Stimulated activated CD4-positive, alpha-beta T cell treated with anti-CD3 and anti-CD28 coated beads, Interleukin-2, amount 100 ng/mL, for 48 hours (primary cell): ENCODE results near the gene MNT.
A peak's percentile ranks its signal among the peaks of the same experiment; 100 is the strongest.

Experiments
- DNase-seq, 2 donors: peaks; one replicate each; pipeline ENCODE4 v3.0.0-alpha.2; 2020

The MNT gene

DNA sequence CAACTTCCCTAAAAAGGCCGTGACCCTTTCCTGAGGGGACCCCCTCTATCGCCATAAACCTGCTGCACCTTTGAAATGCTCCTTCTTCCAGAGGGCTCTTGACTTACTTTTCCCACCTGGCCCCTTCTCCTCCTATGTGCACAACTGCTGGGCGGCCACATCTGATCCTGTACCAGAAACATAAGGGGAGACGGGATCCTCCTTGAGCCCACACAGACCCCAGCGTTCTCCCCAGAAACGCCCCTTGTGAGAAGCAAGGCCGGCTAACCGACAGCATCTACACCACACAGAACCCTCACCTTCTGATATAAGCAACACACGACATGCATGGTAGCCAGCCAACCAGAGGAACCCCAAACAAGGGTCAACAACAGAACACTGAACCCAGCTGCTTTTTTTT, 14.2 kb upstream of the MNT start:
- no peak for DNase-seq

DNA sequence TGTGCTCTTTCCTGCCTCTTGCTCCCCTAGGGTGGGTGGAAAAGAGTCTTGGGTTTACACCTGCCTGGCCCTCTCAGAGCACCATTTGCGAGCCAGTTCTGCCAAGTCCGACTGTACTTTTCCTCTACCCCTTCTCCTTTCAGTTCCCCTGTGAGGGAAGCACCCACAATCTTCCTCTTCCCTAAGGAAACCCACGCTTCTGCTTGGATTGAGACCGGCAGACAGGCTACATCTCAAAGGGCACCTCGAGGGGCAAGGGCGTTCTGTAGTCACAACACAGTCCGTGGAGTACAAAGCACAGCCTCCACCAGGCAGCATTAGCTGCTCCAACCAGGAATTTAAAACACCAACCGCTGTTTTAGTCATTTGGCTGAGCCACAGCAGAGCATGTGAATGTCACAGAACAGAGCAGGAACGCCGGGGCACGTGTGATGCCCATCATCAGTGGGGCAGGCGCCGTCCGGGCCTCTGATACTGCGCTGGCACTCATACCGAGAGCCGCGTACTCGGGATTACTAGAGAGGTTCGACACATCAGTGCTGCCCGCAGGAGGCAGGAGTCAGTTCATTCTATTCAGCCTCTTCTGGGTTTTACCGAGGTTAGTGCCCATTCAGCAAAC, 13.7 kb upstream of the MNT start:
- no peak for DNase-seq

DNA sequence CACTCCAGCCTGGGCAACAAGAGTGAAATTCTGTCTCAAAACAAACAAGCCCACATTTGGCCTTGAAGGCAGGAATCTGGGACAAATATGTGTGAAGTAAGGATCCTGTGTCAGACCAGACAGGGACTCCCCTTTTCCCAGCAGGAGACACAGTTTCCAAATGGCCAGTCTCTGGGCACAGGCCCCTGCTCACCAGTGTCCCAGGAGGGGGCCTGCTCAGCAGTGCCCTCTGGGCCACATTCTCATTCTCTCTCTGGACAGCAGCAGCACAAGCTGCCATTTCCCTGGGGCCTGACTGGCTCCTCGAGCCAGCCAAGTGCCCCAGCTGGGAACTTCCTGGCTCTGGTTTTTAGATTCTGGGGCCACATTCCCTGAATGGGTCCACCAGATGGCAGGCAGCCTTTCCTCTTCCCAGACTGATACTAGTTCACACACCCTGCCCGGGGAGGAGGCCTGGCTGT, 11.7 kb upstream of the MNT start:
- DNase-seq = no peak

DNA sequence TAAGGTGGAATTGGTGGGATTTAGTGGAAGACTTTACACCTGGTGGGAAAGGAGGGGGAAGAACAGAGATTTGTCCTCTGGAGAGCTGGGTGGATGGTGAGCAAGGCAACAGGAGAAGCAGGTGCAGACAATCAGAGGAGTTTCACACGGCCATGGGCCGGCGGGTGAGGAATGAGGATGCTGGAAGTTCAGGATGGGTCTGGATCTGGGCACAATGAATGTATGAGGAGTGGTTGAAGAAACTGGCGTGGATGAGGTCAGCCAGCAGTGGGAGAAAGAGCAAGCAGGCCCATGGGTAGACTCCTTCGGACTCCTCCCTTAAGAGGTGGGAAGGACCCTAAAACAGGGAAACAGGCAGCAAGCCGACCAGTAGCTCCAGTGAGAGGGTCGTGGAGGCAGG, 10.1 kb upstream of the MNT start:
- DNase-seq = no peak

DNA sequence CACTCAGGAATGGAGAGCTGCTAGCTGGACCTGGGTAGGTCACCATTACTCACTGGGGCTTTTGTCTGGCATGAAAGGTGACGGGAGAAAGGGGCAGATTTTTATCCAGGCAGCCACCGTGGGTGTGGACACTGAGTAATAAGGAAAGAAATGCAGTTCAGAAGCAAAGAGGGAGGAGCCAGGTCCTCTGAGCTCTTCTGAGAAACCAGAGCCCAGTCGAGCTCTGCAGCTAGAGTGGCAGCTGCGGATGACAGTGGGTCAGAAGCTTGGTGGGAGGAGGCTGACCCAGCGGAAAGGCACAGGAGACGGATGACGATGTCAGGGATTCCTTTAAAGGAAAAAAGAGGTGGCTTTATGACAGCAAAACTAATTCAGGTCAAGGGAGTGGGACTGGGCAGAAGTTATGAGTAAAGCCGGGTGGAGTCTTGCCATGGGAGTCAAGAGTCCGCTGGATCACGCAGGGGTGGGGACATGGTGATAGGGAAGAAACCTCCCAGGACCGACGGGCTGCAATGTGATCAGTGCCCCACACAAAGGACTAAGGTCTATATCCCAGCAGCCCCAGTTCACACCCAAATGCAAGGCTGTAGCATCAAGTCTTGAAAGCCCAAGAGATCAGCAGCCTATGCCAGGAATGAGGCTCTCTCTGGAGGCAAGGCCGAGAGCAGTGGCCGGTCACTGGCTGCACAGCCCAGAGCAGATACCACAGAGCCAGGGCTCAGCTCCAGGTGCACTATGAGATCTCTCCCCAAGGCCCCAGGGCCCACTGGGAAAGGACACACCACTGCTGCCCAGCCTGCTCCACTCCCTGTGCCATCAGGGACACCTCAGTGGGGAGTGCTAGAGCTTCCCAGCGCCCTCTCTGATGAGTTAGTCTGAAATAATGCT, 6.3 kb upstream of the MNT start:
- DNase-seq = no peak

DNA sequence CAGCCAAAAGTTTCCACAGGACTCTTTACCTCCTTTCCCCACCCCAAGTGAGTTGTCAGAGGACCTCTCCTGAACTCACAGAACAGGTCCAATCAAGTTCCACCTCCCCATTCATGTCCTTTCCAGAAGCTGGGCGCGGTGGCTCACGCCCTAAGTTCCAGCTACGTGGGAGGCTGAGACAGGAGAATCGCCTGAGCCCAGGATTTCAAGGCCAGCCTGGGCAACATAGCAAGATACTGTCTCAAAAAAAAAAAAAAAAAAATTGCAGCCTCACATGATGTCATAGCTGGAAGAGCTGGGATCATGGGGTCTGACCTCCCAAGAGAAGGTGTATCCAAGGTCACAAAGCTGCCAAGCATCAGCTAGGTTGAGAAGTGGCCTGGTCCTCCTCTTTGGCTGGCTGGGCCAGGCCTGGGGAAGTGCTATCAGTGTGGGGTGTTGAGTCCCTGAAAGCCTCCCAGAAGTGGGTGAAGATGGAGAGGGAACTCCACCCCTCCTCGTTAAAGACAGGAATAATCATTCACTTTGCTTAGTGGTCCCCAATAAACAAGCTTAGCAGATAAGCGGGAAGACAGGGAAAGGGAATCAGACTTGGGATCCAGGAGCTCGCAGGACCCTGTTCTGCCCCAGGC, 5.5 kb upstream of the MNT start:
- no peak for DNase-seq

DNA sequence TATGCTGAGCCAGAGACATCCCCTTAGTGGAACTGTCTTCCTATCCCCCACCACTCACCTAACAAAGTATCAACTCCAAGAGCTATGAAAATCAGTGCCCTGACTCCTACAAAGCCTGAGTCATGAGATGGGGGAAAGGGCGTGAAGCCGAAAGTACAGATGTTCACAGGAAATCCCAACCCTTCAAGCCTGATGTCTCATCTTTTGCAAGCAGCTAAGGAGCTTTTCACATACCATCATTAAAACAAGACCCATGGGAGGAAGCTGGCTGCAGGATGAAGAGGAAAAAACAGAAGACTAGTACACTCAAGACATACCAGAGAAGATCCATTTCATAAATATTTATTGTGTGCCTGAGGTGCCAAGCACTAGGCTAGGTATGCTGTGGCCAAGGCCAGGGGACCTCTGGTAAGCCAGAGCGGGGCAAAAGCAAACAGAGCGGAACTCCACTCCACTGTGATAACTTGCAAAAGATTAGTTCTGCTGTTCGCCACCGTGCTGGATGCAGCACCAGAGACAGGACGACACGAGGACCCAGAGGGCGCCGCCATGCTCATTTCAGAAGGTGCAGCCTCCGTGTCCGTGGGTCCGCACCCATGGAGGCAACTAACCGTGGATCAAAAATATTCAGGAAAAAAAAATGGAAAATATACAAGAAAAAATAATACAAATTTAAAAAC, 4.5 kb upstream of the MNT start:
- no peak for DNase-seq

DNA sequence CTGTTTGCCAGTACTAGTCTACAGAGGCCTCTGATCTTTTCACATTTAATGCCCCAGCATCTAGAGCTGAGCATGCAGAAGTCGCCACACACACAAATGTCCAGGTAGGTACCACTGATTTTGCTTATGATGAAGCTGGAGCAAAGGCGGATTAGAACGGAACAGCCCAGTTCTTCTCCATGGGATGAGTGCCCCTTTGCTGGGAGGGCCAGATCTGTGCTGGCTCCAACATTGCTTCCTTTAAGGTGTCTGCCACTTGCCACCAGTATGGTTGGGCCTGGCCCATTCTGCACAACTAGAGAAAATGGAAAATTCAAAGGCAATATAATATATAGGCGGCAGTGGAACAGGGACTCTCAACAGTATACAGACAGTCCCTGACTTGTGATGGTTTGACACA, 2.2 kb upstream of the MNT start:
- no peak for DNase-seq

DNA sequence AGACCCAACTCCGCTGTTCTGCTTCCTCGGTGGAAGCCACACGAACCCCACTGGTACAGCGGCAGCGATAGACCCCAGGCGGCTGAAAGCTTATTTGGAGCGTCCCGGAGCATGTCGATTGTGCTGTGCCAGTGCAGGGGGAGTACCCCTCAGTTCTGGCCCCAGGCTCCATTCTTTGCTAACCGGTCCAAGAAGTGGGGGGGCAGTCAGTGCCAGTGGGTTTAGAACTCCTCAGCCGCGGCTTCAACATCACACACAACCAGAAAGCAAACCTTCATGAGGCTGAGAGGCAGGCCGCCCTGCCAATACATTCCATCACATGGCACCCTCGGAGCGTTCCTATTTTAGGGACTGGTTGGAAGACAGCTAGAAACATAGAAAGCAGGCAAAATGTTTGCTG, 1.7 kb upstream of the MNT start:
- DNase-seq = no peak

DNA sequence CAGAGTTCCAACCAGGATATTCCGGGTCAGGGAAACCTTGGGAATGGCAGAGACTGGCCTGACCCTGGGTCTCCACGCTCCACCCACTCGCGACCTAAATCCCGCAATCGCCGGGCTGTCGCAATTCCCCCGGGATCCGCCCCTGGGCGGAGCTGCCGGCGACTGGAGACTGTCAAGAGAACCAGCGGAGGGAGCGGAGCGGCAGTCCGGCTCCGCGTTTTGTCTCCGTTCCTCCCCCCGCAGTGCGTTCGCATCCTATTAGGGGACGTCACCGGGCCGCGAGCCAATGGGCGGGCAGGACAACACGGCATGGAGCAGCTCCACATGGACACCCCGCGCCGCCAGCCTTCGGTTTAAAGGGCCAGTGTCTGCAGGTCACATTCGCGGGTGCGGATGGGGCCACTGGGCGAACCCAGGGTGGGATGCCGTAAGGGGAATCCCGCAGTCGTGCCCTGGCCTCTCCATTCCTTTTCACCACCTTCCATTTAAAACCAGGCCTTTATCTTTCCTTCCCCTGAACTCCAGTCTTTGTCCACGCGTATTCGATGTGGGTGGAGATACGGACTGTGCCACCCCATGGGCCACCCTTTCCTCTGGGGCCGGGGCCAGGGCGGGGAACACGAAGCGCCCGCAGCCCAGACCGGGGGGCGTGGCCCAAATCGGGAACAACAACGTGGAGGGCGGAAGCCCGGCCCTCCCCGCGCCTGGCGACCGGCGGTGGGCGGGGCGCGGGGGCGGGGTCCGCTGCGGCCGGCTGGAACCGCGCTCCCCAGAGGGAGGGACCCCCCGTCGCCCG, 764 bp upstream of the MNT start:
- peak; percentile 97 to 98 for DNase-seq

DNA sequence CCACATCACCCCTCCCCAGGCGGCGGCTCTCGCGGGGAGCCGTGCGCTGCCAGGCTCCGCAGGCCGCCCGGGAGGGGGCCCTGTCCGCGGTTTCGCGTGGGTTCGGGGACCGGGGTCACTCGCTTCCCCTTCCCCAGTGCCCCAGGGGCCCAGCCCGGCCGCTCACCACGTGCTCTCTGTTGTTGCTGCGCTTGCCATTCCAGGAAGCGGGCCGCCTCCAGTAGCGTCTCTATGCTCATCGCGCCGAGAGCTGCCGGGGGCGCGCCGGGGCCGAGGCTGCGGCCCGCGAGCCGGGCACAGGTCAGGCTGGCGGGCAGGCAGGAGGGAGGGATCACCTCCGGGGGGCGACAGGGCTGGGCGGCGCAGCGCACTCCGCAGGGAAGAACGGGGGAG, 390 bp downstream of the MNT start:
- peak in 1 of 2 donors; percentile 53 for DNase-seq

DNA sequence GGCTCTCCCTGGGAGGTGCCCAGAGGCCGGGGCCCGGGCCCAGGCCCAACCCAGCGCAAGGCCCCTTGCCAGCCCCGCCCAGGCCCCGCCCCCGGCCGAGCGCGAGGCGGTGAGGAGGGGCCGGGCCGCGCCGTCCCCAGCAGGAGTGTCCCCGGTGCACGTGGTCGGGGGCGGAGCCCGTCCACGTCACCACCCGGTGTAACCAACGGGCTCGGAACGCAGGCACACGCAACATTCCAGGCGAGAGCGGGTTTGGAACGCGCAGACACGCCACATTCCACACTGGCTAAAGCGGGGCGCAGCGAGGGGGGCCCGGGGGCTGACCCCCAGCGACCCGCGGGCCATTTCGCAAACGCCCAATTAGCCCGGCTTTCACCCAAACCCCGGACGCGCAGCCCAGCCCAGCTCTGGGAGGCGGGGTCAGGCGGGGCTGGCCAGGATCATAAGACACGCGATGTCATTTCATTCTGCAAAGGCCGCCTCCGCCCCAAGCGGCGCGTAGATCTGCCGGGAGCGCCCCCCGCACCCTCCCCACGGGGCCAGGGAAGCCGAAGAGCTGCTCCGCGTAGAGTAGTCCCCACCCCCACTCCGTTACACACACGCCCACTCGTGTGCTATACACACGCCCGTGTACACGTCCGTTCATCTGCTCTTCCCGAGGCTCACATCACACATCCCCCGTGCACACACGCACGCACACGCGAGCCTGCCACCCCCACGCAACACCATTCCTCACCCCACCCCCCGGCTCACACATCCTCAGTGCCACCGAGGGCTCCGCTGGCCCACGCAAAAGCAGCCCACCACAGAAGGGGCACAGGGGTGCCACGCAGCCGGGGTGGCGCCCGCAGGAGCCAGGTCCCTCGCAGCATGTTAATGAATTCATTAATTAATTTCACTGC, 1.0 kb downstream of the MNT start:
- peak; percentile 89 to 95 for DNase-seq

DNA sequence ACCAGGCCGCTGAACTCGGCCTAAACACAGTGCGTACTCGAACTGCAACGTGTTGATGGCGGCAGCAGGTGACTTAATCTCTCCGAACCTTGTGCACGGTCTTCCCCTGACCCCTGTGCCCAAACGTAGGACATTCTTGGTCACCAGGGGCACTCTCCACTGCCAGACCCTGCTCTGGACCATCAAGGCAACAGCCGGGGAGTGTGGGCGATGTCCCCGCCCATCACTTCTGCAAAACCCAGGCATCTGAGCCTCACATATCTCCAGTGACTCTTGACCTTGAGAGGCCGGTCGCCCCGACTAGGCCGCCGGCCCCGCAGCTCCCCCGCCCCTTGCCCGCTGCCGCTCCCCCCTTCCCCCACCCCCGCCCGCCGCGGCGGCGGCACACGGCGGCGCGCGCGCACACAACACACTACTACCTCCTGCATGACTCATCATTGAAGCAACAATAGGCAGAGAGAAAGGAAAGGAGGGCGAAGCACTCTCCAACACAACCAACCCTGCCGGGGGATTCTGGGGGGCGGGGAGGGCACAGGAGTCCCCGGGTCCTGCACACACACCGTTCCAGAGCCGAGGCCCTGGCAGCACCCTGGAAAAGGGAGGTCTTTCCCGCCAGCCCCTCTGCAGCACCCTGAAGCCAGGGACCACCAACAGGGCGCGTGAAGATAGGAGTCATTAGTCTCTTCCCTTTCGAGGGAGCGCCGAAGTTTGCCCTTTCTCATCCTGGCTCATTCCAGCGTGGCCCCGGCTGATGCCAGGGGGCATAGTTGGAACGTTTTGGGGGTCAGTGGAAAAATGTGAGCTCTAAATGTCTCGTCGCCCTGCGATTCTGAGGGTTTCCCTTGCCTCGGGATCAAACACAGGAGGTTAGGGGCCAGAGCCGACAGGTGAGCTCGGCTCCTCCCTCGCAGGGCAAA, 1.9 kb downstream of the MNT start:
- peak in 1 of 2 donors; percentile 44 for DNase-seq

DNA sequence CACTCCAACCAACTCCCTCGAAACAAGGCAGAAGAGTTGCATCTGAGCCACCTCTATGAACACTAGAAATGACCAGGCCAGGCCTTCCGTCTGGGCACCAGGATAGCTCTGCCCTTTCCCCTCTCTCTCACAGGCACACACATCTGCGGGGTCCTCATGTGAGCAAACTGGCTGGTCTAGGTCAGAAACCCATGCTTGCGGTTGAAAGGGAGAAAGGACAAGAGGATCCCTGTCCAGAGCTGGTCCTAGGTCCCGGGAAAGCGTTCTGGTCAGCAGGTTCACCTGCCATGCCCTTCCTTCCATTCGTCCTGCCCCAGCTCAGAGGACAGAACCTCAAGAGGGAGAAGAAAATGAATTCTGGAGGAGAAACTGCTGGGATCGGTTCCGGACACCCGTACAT, 2.7 kb downstream of the MNT start:
- no peak for DNase-seq

DNA sequence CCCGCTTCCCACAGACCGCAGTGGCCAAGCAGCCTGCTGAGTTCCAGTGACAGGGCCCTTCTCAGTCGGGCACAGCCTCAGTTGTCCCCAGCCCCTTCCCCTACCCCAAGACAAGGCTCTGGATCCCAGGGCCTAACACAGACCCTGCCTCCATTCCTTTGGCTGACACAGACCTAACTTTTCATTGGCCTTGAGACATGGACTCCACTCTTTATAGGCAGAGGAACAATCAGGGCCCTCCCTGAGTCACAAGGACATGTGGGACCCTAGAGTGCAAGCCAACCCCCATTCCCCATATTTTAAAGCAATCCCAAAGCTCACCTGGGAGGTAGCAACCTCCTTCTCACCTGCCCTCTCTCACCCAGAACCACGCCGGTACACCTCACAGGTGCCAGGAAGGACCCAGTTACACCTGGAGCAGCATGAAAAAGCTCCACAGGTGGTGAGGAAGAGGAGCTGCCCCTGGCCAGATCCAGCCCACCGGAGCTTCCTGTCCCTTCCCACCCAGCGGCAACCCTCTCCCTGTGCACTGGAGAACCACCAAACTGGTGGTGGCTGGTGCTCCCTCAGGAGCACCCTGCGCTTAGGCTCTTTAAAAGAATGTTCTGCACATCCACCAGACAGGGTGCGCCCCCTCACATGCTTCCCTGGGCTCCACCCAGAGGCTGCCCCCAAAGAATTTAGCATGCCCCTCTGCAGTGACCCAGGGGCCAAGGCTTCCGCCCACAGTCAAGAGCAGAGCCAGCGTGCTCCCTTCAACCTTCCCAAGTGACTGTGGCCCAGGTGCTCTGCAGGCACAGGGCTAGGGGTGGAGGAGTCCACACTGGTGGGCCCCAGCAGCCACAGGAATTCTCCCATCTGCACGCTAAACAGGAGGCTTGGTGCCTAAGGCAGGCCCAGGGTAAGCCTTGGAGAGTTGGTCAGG, 3.4 kb downstream of the MNT start:
- no peak for DNase-seq

DNA sequence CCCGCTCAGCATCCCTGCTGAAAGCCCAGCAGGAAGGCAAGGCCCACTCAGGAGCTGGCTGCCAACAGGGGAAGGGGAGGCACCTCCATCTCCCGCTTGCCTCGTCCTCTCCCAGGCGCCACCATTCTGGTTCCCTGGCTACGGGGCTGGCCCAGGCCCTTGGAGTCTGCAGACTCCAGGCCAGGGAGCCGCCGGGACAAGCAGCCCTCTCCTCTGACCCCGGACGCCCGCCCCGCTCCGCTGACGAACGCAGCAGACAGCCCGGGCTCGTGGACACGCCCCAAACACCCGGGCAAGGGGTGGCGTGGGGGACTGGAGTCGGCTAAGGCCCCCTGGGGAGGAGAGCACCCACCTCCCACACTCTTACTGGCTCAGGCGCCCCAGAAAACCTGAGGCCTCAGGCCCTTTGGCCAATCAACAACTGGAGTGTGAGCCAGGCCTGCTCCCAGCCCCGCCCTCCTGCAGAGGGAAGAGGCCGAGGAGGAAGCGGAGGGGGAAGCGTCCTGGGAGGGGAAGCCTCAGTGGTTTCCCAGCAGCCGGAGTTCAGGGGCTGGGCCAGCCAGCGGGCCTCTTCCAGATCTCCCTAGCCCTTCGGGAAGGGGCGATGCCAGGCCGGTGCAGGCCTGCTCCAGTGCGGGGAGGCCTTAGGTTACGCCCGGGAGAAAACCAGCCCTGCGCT, 4.2 kb downstream of the MNT start:
- DNase-seq = peak in 1 of 2 donors; percentile 51

DNA sequence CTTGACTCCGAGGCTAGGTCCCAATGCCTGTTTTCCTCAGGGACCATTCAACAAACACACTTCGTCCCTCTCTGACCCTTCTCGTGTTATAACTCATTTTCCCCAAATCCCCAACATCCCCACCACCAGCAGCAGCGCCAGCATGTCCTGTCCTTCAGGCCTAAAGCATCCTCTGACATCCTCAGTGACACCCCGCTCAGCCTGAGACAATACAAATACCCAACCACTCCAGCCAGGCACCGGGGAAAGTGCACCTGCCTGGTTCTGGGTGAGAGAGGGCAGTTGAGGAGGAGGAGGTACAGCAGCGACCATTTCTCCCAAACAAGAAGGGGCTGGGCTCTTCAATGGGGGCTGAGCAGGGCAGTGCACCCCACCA, 4.7 kb downstream of the MNT start:
- no peak for DNase-seq
